NCI-H128 (cell line): ENCODE measurements around the gene ZBTB42.
A peak's percentile ranks its signal among the peaks of the same experiment; 100 is the strongest.

Experiments
- DNase-seq: peaks from one replicate; lab custom pipeline; 2025; ENCODE audit not compliant: unreplicated experiment; lab: John Stamatoyannopoulos, UW

Gene ZBTB42

GRCh38 chr14:104800771-104801519, at the start of gene ZBTB42:
Gene ZBTB42, plus strand, starts transcription at chr14:104801101. Its CDS starts 97 bp downstream, at chr14:104801198.
- DNase-seq, result peak; percentile 32

GRCh38 chr14:104751539-104752422, 49.1 kb upstream of the ZBTB42 start:
- DNase-seq, result no peak

GRCh38 chr14:104752423-104752734, 48.5 kb upstream of the ZBTB42 start:
- DNase-seq, result no peak

GRCh38 chr14:104752735-104753527, 48.0 kb upstream of the ZBTB42 start, which contains the start of gene SIVA1:
Gene SIVA1, plus strand, starts transcription at chr14:104753147. Its CDS starts 55 bp downstream, at chr14:104753202.
- DNase-seq, result peak; percentile 100

GRCh38 chr14:104753528-104754212, 47.2 kb upstream of the ZBTB42 start:
- no peak for DNase-seq

GRCh38 chr14:104754213-104754851, 46.6 kb upstream of the ZBTB42 start:
- DNase-seq, result no peak

- no peak for DNase-seq
These were observed 45.3 kb upstream of the ZBTB42 start for GRCh38 chr14:104755621-104756020.

GRCh38 chr14:104756477-104757237, 44.2 kb upstream of the ZBTB42 start:
- DNase-seq, result no peak

- DNase-seq, result no peak
These were observed 43.7 kb upstream of the ZBTB42 start for GRCh38 chr14:104757238-104757585.

GRCh38 chr14:104757681-104758392, 43.1 kb upstream of the ZBTB42 start:
- no peak for DNase-seq

- DNase-seq, result peak; percentile 38
These were observed 41.6 kb upstream of the ZBTB42 start for GRCh38 chr14:104758981-104759969.

- DNase-seq, result no peak
These were observed 35.4 kb upstream of the ZBTB42 start for GRCh38 chr14:104765517-104765916.

GRCh38 chr14:104766256-104766862, 34.5 kb upstream of the ZBTB42 start:
- DNase-seq, result no peak

- no peak for DNase-seq
These were observed 33.9 kb upstream of the ZBTB42 start for GRCh38 chr14:104766863-104767633.

GRCh38 chr14:104767634-104767918, 33.3 kb upstream of the ZBTB42 start:
- no peak for DNase-seq

- peak; percentile 78 for DNase-seq
These were observed 32.2 kb upstream of the ZBTB42 start for GRCh38 chr14:104768437-104769323.
